ENCODE data around the gene FHL2. TPM values are rescaled to one million over a fixed set of nuclear protein-coding genes. Genes with fewer than 3 reads are reported as not detected.
"Not testable (repeated sequence)": the region's sequence is repeated elsewhere in the genome, so short reads cannot be mapped to it uniquely, and the experiment has no call there.

FHL2 gene
- polyA plus RNA-seq, 1 experiment = 546 TPM

- Histone ChIP-seq H3K4me3 (ENCODE audit: low read depth, low read length) (no peak overlapping the region), H3K27me3 (ENCODE audit: control insufficient read depth, insufficient read depth, low read length) (peaks cover 10% of the 10 kb centered on the region), H3K36me3 (ENCODE audit: control insufficient read depth, insufficient read depth, low read length) (no peaks in the 10 kb centered on the region; the same call in 1 of the 2 replicates)
- CTCF ChIA-PET = no interaction called here
- TF ChIP-seq, protein P1, sequence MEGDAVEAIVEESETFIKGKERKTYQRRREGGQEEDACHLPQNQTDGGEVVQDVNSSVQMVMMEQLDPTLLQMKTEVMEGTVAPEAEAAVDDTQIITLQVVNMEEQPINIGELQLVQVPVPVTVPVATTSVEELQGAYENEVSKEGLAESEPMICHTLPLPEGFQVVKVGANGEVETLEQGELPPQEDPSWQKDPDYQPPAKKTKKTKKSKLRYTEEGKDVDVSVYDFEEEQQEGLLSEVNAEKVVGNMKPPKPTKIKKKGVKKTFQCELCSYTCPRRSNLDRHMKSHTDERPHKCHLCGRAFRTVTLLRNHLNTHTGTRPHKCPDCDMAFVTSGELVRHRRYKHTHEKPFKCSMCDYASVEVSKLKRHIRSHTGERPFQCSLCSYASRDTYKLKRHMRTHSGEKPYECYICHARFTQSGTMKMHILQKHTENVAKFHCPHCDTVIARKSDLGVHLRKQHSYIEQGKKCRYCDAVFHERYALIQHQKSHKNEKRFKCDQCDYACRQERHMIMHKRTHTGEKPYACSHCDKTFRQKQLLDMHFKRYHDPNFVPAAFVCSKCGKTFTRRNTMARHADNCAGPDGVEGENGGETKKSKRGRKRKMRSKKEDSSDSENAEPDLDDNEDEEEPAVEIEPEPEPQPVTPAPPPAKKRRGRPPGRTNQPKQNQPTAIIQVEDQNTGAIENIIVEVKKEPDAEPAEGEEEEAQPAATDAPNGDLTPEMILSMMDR (IDR thresholded peaks at IDR 0.05; ENCODE audit: insufficient read depth, low read depth, low read length) = no peak
- POLR2A ChIA-PET = no interaction called here
- no peak for DNase-seq (ENCODE audit: low read depth)
Observed at GRCh38 chr2:105428387-105429018, 29.7 kb upstream of the FHL2 start.

DNA sequence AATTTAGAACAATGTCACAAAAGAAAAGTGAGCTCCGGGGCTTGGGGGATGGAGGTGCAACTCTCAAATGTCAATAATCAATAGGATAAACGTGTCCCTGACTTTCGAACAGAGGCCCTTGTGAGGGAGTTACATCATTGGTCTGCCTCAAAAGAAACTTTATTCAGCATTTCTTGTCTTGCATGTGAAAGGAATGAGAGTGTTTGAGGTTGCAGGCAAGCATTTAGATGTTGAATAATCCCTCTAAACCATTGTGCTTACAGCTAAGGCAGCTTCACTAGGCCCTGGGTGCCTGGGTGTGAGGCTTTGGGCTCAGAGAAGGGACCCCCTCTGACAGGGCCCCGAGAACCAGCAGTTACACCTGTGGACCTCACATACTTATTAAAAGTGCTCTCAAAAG is 28.6 kb upstream of the FHL2 start:
- ChIA-PET POLR2A (no interaction called here), CTCF (interaction anchor here (1.5 kb wide), 1 partner anchor 13 kb away, joined by 3 read pairs; no protein-coding TSS in a partner anchor)
- TF ChIP-seq, protein P1 (IDR thresholded peaks at IDR 0.05; ENCODE audit: insufficient read depth, low read depth, low read length) = no peak
- DNase-seq (ENCODE audit: low read depth) = no peak
- peaks cover 8% of the 10 kb centered on the region for H3K27me3 ChIP-seq (ENCODE audit: control insufficient read depth, insufficient read depth, low read length)
- no peak overlapping the region for H3K4me3 ChIP-seq (ENCODE audit: low read depth, low read length)
- H3K36me3 ChIP-seq (ENCODE audit: control insufficient read depth, insufficient read depth, low read length) = no peaks in the 10 kb centered on the region; the same call in 1 of the 2 replicates

DNA sequence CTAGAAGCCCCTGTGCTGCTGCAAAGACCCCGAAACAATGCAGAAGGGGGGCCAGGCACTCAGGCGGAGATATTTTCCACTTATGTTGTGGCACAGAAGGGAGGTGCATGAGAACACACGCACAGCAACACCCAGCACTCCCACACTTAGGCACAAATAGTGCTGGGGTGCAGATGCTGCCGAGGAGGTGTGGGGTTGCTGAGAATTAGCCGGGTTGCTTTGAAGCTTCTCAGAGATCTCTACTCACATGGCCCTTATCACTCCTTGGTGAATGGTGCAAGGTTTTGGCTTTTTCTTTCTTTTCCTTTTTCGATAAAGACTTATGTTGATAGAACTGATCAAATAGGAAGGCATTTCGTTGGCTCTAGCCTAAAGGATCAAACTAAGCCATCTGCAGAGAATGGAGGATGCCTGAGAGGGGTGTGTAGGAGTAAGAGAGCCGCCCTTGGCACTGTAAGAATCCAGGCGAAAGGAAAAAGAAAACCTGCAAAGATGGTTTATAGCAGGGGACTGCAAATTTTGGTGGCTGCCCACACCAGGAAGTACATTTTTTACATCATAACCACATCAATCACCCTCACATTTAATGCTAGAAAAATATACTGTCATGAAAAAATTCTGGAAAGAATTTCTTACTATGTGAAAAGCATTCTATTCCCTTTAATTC is 27.9 kb upstream of the FHL2 start:
- H3K4me3 ChIP-seq (ENCODE audit: low read depth, low read length) = no peak overlapping the region
- no peak for DNase-seq (ENCODE audit: low read depth)
- ChIA-PET CTCF (interaction anchor here (1.5 kb wide), 1 partner anchor 13 kb away, joined by 3 read pairs; no protein-coding TSS in a partner anchor), POLR2A (no interaction called here)
- no peaks in the 10 kb centered on the region; the same call in 1 of the 2 replicates for H3K36me3 ChIP-seq (ENCODE audit: control insufficient read depth, insufficient read depth, low read length)
- peaks cover 9% of the 10 kb centered on the region for H3K27me3 ChIP-seq (ENCODE audit: control insufficient read depth, insufficient read depth, low read length)
- TF ChIP-seq, protein P1 (IDR thresholded peaks at IDR 0.05; ENCODE audit: insufficient read depth, low read depth, low read length) = no peak

- POLR2A ChIA-PET = no interaction called here
- Histone ChIP-seq H3K36me3 (ENCODE audit: control insufficient read depth, insufficient read depth, low read length) (no peaks in the 10 kb centered on the region; the same call in 1 of the 2 replicates), H3K4me3 (ENCODE audit: low read depth, low read length) (no peak overlapping the region), H3K27me3 (ENCODE audit: control insufficient read depth, insufficient read depth, low read length) (peaks cover 12% of the 10 kb centered on the region)
- DNase-seq (ENCODE audit: low read depth) = no peak
- CTCF ChIA-PET = interaction anchor here (1.5 kb wide), 1 partner anchor 12 kb away, joined by 3 read pairs; no protein-coding TSS in a partner anchor
- TF ChIP-seq, protein P1 (IDR thresholded peaks at IDR 0.05; ENCODE audit: insufficient read depth, low read depth, low read length) = no peak
Observed at GRCh38 chr2:105425936-105426625, 27.2 kb upstream of the FHL2 start.

- H3K36me3 ChIP-seq (ENCODE audit: control insufficient read depth, insufficient read depth, low read length); CTCF ChIA-PET; H3K4me3 ChIP-seq (ENCODE audit: low read depth, low read length); DNase-seq (ENCODE audit: low read depth); POLR2A ChIA-PET: not testable (repeated sequence)
- H3K27me3 ChIP-seq (ENCODE audit: control insufficient read depth, insufficient read depth, low read length) = peaks cover 14% of the 10 kb centered on the region
Observed at GRCh38 chr2:105424836-105425235, 26.0 kb upstream of the FHL2 start.
